Liver (tissue), 9 donors: Measurements from ENCODE around the gene PPP1R18. TPM values are rescaled to one million over a fixed set of nuclear protein-coding genes. Genes with fewer than 3 reads are reported as not detected.

Experiments
- DNase-seq: peaks from one replicate; pipeline ENCODE4 v3.0.0-alpha.2; 2017; ENCODE audit warnings: low spot score
- H3K27ac ChIP-seq, 2 donors: one replicate each; pipeline ENCODE4 v1.7.0; 2013; ENCODE audit warnings: inconsistent platforms in 2 of 2, low read length in 2 of 2, control low read depth in 1 of 2, low read depth in 1 of 2, mild to moderate bottlenecking in 1 of 2
- H3K27me3 ChIP-seq, 4 donors: one replicate each; pipeline versions ENCODE4 v1.6.1 to v1.7.0; 2013; ENCODE audit warnings: low read length in 3 of 4, inconsistent platforms in 1 of 4, mild to moderate bottlenecking in 1 of 4, moderate library complexity in 1 of 4; ENCODE audit not compliant: control insufficient read depth in 4 of 4, insufficient read depth in 4 of 4
- H3K36me3 ChIP-seq, 4 donors: one replicate each; pipeline versions ENCODE4 v1.6.1 to v1.7.0; 2013; ENCODE audit warnings: low read length in 3 of 4, mild to moderate bottlenecking in 3 of 4, low read depth in 1 of 4, moderate library complexity in 1 of 4; ENCODE audit not compliant: control insufficient read depth in 4 of 4, insufficient read depth in 3 of 4
- H3K4me1 ChIP-seq, 4 donors: one replicate each; pipeline versions ENCODE4 v1.6.1 to v1.7.0; 2013; ENCODE audit warnings: low read length in 3 of 4, mild to moderate bottlenecking in 3 of 4, moderate library complexity in 1 of 4; ENCODE audit not compliant: control insufficient read depth in 4 of 4, insufficient read depth in 4 of 4
- H3K4me3 ChIP-seq, 3 donors: one replicate each; pipeline versions ENCODE4 v1.6.1 to v1.7.0; 2013; ENCODE audit warnings: low read length in 3 of 3, control low read depth in 1 of 3, low read depth in 1 of 3, mild to moderate bottlenecking in 1 of 3
- H3K9ac ChIP-seq, 2 donors: one replicate each; pipeline ENCODE4 v1.7.0; 2013; ENCODE audit warnings: low read length in 2 of 2, mild to moderate bottlenecking in 2 of 2, moderate library complexity in 2 of 2, control low read depth in 1 of 2, low read depth in 1 of 2
- H3K9me3 ChIP-seq, 4 donors: one replicate each; pipeline versions ENCODE4 v1.6.1 to v1.7.0; 2013; ENCODE audit warnings: low read length in 3 of 4; ENCODE audit not compliant: control insufficient read depth in 4 of 4
- EGR1 ChIP-seq, 2 donors: IDR thresholded peaks; 2 replicates each; pipeline ENCODE4 v1.6.1; 2016 to 2018; ENCODE audit warnings: antibody characterized with exemption in 2 of 2, low read depth in 2 of 2
- FOXA1 ChIP-seq: IDR thresholded peaks from 2 replicates; pipeline ENCODE4 v1.6.1; 2016; ENCODE audit warnings: antibody characterized with exemption
- FOXA2 ChIP-seq: IDR thresholded peaks from 2 replicates; pipeline ENCODE4 v1.6.1; 2016; ENCODE audit warnings: antibody characterized with exemption
- HNF4G ChIP-seq: IDR thresholded peaks from 2 replicates; pipeline ENCODE4 v1.6.1; 2016; ENCODE audit warnings: antibody characterized with exemption
- JUND ChIP-seq, 2 donors: IDR thresholded peaks; 2 replicates each; pipeline ENCODE4 v1.6.1; 2016; ENCODE audit warnings: antibody characterized with exemption in 2 of 2
- NR2F2 ChIP-seq: IDR thresholded peaks from 2 replicates; pipeline ENCODE4 v1.6.1; 2016; ENCODE audit warnings: antibody characterized with exemption
- RAD21 ChIP-seq, 2 donors: IDR thresholded peaks; 2 replicates each; pipeline ENCODE4 v1.6.1; 2016; ENCODE audit warnings: antibody characterized with exemption in 2 of 2, mild to moderate bottlenecking in 2 of 2
- RXRA ChIP-seq, 2 donors: IDR thresholded peaks; 2 replicates each; pipeline ENCODE4 v1.6.1; 2017 to 2018; ENCODE audit warnings: antibody characterized with exemption in 2 of 2, mild to moderate bottlenecking in 1 of 2
- SP1 ChIP-seq: IDR thresholded peaks from 2 replicates; pipeline ENCODE4 v1.6.1; 2018; ENCODE audit warnings: antibody characterized with exemption, mild to moderate bottlenecking
- TAF1 ChIP-seq: conservative IDR thresholded peaks from 2 replicates; pipeline ENCODE4 v1.6.1; 2016; ENCODE audit warnings: antibody characterized with exemption, mild to moderate bottlenecking
- YY1 ChIP-seq: IDR thresholded peaks from 2 replicates; pipeline ENCODE4 v1.6.1; 2016; ENCODE audit warnings: antibody characterized with exemption, mild to moderate bottlenecking
- WGBS: extraction: QIAGEN DNeasy Blood & Tissue Kit; methylation state at CpG from one replicate; pipeline ENCODE4 v1.1.7; 2013; 5-methylcytosine and 5-hydroxymethylcytosine counted together
- polyA plus RNA-seq, 2 donors: library from polyadenylated mRNA; stranded (reverse) in 1 of 2; unstranded in 1 of 2; fragments of 200-250 nt in 1 of 2; fragments of >200 nt in 1 of 2; fragmentation: Nextera tagmentation in 1 of 2; extraction: Ambion mirVana in 1 of 2; gene quantifications; one replicate each; pipeline versions ENCODE4 v1.2.1 to v1.2.3, GENCODE V29; 2013 to 2015
- total RNA-seq, 2 donors: library from RNA; depleted of rRNA; stranded (reverse); fragments of >200 nt; gene quantifications; one replicate each; pipeline ENCODE4 v1.2.3, GENCODE V29; 2014
- TF ChIP-seq, protein P1 (sequence below): IDR thresholded peaks from 2 replicates; pipeline ENCODE4 v1.6.1; 2016; ENCODE audit warnings: antibody characterized with exemption, mild to moderate bottlenecking
- TF ChIP-seq, protein P2 (sequence below): fragments of 150-350 bp; IDR thresholded peaks from 2 replicates; pipeline ENCODE4 v1.5.1; 2017; ENCODE audit warnings: improper control_type of control experiment, low read depth, low read length; ENCODE audit not compliant: missing input control
- TF ChIP-seq, protein P3 (sequence below): IDR thresholded peaks from 2 replicates; pipeline ENCODE4 v1.6.1; 2016; ENCODE audit warnings: antibody characterized with exemption
- donor health status: healthy.
- donor health status: healthy.
- donor health status: healthy.
- donor health status: healthy.
- donor health status: healthy.

Gene PPP1R18
- total and polyA plus RNA-seq, 4 donors = 7.4 to 17.4 (median 11.5) TPM

DNA sequence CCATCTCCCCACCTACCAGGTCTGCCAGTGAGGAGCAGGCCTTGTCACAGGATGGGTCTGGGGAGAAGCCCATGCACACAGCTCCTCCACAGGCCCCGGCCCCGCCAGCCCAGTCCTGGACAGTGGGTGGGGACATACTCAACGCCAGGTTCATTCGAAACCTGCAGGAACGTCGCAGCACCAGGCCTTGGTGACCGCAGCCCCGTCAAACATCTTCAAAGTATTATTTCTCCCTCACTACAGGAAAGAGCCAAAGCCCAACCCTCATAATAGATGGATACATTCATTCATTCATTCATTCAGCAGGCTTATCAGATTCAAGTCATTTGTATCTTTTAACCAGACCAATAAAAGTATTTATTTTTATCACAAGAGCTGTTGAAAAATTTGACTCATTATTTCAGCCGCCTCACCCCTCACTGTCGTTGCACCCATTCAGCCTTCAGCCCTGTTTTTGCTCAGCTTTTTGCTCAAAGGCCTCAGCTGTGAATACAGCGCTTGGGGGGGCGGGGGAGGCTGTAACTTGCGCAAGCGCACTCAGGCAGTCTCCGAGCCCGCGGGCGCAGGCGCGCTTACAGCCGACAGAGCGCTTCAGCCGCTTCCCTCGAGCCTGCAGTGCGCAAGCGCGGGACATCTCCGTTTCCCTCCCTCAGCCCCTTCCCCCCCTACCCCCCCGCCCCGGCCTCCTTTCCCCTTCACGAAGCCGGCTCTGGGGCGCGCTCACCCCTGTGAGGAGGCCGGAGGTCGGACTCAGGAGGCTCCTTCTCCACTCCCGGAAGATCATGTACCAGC, 39.8 kb downstream of the PPP1R18 start, which contains the start of gene C6orf136:
Gene C6orf136 (plus strand): TSS at position 684 of the 792 bp plus-strand sequence. CDS start 99 bp downstream, at position 783.
- H3K36me3 ChIP-seq = peaks cover 0 to 7% (median 6%) of the 10 kb centered on the region in 4 donors
- peaks cover 2 to 20% (median 17%) of the 10 kb centered on the region in 4 donors for H3K4me1 ChIP-seq
- peak within 1 kb of the TSS; percentile 80 to 85 for H3K9ac ChIP-seq
- no peaks in the 10 kb centered on the region for H3K9me3 ChIP-seq
- TF ChIP-seq EGR1 (IDR thresholded peaks at IDR 0.05; ENCODE audit: low read depth in 2 of 2) (no peak), JUND (IDR thresholded peaks at IDR 0.05) (no peak), FOXA1 (no peak)
- 10% methylated on average over 37 of the region's 37 CpGs for WGBS
- H3K27ac ChIP-seq = peak within 1 kb of the TSS; percentile 89 to 93
- DNase-seq = peak; percentile 88
- no peaks in the 10 kb centered on the region for H3K27me3 ChIP-seq
- peak within 1 kb of the TSS; percentile 89 to 98 (median 92) for H3K4me3 ChIP-seq

DNA sequence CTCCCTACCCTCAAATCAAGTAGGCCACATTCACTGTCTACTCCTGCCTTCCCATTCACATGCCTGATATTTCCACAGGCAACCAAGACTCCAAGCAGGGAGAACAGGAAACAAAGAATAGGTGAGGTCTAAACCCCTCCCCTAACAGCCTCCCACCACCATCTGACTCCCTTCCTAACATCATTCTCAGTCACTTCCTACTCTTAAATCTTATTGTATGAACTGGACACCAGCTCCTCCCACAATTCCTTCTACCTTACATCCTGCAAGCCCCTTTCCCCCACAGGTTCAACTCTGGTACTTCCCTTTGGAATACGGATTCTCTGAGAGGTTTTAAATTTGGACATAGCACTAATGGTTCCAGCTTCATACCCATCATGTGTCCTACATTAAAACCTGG, 40.5 kb downstream of the PPP1R18 start:
- H3K4me3 ChIP-seq = no peak overlapping the region
- no peak overlapping the region for H3K27ac ChIP-seq
- H3K4me1 ChIP-seq = peaks cover 2 to 22% (median 20%) of the 10 kb centered on the region in 4 donors
- TF ChIP-seq, protein P1, sequence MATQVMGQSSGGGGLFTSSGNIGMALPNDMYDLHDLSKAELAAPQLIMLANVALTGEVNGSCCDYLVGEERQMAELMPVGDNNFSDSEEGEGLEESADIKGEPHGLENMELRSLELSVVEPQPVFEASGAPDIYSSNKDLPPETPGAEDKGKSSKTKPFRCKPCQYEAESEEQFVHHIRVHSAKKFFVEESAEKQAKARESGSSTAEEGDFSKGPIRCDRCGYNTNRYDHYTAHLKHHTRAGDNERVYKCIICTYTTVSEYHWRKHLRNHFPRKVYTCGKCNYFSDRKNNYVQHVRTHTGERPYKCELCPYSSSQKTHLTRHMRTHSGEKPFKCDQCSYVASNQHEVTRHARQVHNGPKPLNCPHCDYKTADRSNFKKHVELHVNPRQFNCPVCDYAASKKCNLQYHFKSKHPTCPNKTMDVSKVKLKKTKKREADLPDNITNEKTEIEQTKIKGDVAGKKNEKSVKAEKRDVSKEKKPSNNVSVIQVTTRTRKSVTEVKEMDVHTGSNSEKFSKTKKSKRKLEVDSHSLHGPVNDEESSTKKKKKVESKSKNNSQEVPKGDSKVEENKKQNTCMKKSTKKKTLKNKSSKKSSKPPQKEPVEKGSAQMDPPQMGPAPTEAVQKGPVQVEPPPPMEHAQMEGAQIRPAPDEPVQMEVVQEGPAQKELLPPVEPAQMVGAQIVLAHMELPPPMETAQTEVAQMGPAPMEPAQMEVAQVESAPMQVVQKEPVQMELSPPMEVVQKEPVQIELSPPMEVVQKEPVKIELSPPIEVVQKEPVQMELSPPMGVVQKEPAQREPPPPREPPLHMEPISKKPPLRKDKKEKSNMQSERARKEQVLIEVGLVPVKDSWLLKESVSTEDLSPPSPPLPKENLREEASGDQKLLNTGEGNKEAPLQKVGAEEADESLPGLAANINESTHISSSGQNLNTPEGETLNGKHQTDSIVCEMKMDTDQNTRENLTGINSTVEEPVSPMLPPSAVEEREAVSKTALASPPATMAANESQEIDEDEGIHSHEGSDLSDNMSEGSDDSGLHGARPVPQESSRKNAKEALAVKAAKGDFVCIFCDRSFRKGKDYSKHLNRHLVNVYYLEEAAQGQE = no peak
- TF ChIP-seq FOXA2 (no peak), FOXA1 (no peak), HNF4G (no peak), YY1 (no peak), JUND (IDR thresholded peaks at IDR 0.05) (no peak), SP1 (no peak)
- TF ChIP-seq, protein P2, sequence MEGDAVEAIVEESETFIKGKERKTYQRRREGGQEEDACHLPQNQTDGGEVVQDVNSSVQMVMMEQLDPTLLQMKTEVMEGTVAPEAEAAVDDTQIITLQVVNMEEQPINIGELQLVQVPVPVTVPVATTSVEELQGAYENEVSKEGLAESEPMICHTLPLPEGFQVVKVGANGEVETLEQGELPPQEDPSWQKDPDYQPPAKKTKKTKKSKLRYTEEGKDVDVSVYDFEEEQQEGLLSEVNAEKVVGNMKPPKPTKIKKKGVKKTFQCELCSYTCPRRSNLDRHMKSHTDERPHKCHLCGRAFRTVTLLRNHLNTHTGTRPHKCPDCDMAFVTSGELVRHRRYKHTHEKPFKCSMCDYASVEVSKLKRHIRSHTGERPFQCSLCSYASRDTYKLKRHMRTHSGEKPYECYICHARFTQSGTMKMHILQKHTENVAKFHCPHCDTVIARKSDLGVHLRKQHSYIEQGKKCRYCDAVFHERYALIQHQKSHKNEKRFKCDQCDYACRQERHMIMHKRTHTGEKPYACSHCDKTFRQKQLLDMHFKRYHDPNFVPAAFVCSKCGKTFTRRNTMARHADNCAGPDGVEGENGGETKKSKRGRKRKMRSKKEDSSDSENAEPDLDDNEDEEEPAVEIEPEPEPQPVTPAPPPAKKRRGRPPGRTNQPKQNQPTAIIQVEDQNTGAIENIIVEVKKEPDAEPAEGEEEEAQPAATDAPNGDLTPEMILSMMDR = no peak
- TF ChIP-seq, protein P3, sequence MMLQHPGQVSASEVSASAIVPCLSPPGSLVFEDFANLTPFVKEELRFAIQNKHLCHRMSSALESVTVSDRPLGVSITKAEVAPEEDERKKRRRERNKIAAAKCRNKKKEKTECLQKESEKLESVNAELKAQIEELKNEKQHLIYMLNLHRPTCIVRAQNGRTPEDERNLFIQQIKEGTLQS = no peak
- no peaks in the 10 kb centered on the region for H3K9me3 ChIP-seq
- WGBS = 83% methylated on average over 1 of the region's 1 CpG
- H3K9ac ChIP-seq = no peak overlapping the region
- no peak for DNase-seq
- H3K27me3 ChIP-seq = no peaks in the 10 kb centered on the region
- peaks cover 0 to 5% (median 1%) of the 10 kb centered on the region in 4 donors for H3K36me3 ChIP-seq

DNA sequence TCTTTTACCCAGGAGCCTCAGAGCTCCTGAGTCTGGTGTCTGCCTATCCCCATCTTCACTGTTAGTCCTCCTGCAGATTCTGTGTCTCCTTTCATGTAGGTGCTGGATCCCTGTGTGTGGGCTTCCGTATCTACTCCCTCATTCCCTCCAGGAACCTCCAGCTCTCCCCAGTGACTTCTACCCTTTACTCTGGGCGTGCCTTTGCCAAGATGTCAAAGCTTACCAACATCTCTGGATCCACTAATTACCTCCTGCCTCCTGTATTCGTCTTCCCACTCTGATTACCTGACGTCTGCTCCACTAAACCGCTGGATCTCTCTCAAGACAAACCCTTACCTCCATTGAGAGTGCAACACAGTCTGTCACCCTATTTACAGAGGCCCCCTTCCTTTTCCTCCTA, 41.7 kb downstream of the PPP1R18 start:
- WGBS = 83% methylated on average over 5 of the region's 5 CpGs
- peaks cover 0 to 3% (median 0%) of the 10 kb centered on the region in 4 donors for H3K36me3 ChIP-seq
- H3K27me3 ChIP-seq = no peaks in the 10 kb centered on the region
- H3K4me3 ChIP-seq = no peak overlapping the region
- no peak overlapping the region for H3K9ac ChIP-seq
- no peak for DNase-seq
- H3K27ac ChIP-seq = no peak overlapping the region
- no peaks in the 10 kb centered on the region for H3K9me3 ChIP-seq
- peaks cover 2 to 23% (median 21%) of the 10 kb centered on the region in 4 donors for H3K4me1 ChIP-seq
- TF ChIP-seq EGR1 (IDR thresholded peaks at IDR 0.05; ENCODE audit: low read depth in 2 of 2) (no peak), RAD21 (IDR thresholded peaks at IDR 0.05) (no peak), NR2F2 (no peak), YY1 (no peak), RXRA (IDR thresholded peaks at IDR 0.05) (no peak), JUND (IDR thresholded peaks at IDR 0.05) (no peak), HNF4G (no peak), FOXA2 (no peak), TAF1 (no peak)
- TF ChIP-seq, protein P1 = no peak
- TF ChIP-seq, protein P2 = no peak
